ENCODE measurements around the gene PREP. TPM values are rescaled to one million over a fixed set of nuclear protein-coding genes. Genes with fewer than 3 reads are reported as not detected.

The PREP gene
- total RNA-seq, 1 donor from 2014 or later, result 55.9 TPM

- Mint-ChIP-seq H3K4me1 (ENCODE audit: low read depth) (no peaks in the 10 kb centered on the region), H3K27ac (no peak overlapping the region), H3K36me3 (ENCODE audit: low read depth) (peaks cover 31% of the 10 kb centered on the region), H3K27me3 (ENCODE audit: insufficient read depth) (no peaks in the 10 kb centered on the region), H3K9me3 (no peaks in the 10 kb centered on the region), H3K4me3 (no peak overlapping the region)
- intact Hi-C loops (cut with micrococcal nuclease), result no loop called here
- no peak for DNase-seq (ENCODE audit: low spot score)
Observed at GRCh38 chr6:105282631-105283585, 120.0 kb downstream of the PREP start.

GRCh38 chr6:105280033-105280432 is 122.8 kb downstream of the PREP start:
- Mint-ChIP-seq H3K4me3 (no peak overlapping the region), H3K36me3 (ENCODE audit: low read depth) (peaks cover 43% of the 10 kb centered on the region), H3K27ac (no peak overlapping the region), H3K4me1 (ENCODE audit: low read depth) (no peaks in the 10 kb centered on the region), H3K27me3 (ENCODE audit: insufficient read depth) (no peaks in the 10 kb centered on the region), H3K9me3 (no peaks in the 10 kb centered on the region)
- DNase-seq (ENCODE audit: low spot score), result no peak
- intact Hi-C loops (cut with micrococcal nuclease), result no loop called here

- Mint-ChIP-seq H3K4me3 (no peak overlapping the region), H3K4me1 (ENCODE audit: low read depth) (no peaks in the 10 kb centered on the region), H3K27ac (no peak overlapping the region), H3K36me3 (ENCODE audit: low read depth) (peaks cover 39% of the 10 kb centered on the region), H3K27me3 (ENCODE audit: insufficient read depth) (no peaks in the 10 kb centered on the region), H3K9me3 (no peaks in the 10 kb centered on the region)
- intact Hi-C loops (cut with micrococcal nuclease), result no loop called here
- no peak for DNase-seq (ENCODE audit: low spot score)
Observed at GRCh38 chr6:105279463-105279862, 123.4 kb downstream of the PREP start.

GRCh38 chr6:105278813-105279212 is 124.1 kb downstream of the PREP start:
- intact Hi-C loops (cut with micrococcal nuclease), result no loop called here
- Mint-ChIP-seq H3K27ac (no peak overlapping the region), H3K36me3 (ENCODE audit: low read depth) (peaks cover 38% of the 10 kb centered on the region), H3K9me3 (no peaks in the 10 kb centered on the region), H3K4me1 (ENCODE audit: low read depth) (no peaks in the 10 kb centered on the region), H3K4me3 (no peak overlapping the region), H3K27me3 (ENCODE audit: insufficient read depth) (no peaks in the 10 kb centered on the region)
- no peak for DNase-seq (ENCODE audit: low spot score)

- DNase-seq (ENCODE audit: low spot score), result no peak
- no peak overlapping the region for H3K27ac Mint-ChIP-seq
- no peaks in the 10 kb centered on the region for H3K27me3 Mint-ChIP-seq (ENCODE audit: insufficient read depth)
- no peak overlapping the region for H3K4me3 Mint-ChIP-seq
- intact Hi-C loops (cut with micrococcal nuclease), result no loop called here
- H3K36me3 Mint-ChIP-seq (ENCODE audit: low read depth), result peaks cover 36% of the 10 kb centered on the region
- no peaks in the 10 kb centered on the region for H3K9me3 Mint-ChIP-seq
- H3K4me1 Mint-ChIP-seq (ENCODE audit: low read depth), result no peaks in the 10 kb centered on the region
Observed at GRCh38 chr6:105278035-105278434, 124.8 kb downstream of the PREP start.

GRCh38 chr6:105276374-105276773 is 126.5 kb downstream of the PREP start:
- H3K27me3 Mint-ChIP-seq (ENCODE audit: insufficient read depth), result no peaks in the 10 kb centered on the region
- no peaks in the 10 kb centered on the region for H3K9me3 Mint-ChIP-seq
- peaks cover 27% of the 10 kb centered on the region for H3K36me3 Mint-ChIP-seq (ENCODE audit: low read depth)
- no peaks in the 10 kb centered on the region for H3K4me1 Mint-ChIP-seq (ENCODE audit: low read depth)
- no peak overlapping the region for H3K27ac Mint-ChIP-seq
- DNase-seq (ENCODE audit: low spot score), result no peak
- H3K4me3 Mint-ChIP-seq, result no peak overlapping the region
- intact Hi-C loops (cut with micrococcal nuclease), result no loop called here

- H3K27me3 Mint-ChIP-seq (ENCODE audit: insufficient read depth), result no peaks in the 10 kb centered on the region
- no peak for DNase-seq (ENCODE audit: low spot score)
- peaks cover 22% of the 10 kb centered on the region for H3K36me3 Mint-ChIP-seq (ENCODE audit: low read depth)
- no peak overlapping the region for H3K4me3 Mint-ChIP-seq
- H3K27ac Mint-ChIP-seq, result no peak overlapping the region
- intact Hi-C loops (cut with micrococcal nuclease), result no loop called here
- no peaks in the 10 kb centered on the region for H3K4me1 Mint-ChIP-seq (ENCODE audit: low read depth)
- H3K9me3 Mint-ChIP-seq, result no peaks in the 10 kb centered on the region
Observed at GRCh38 chr6:105275542-105275941, 127.3 kb downstream of the PREP start.

- no peak overlapping the region for H3K4me3 Mint-ChIP-seq
- intact Hi-C loops (cut with micrococcal nuclease), result no loop called here
- H3K36me3 Mint-ChIP-seq (ENCODE audit: low read depth), result peaks cover 21% of the 10 kb centered on the region
- no peak overlapping the region for H3K27ac Mint-ChIP-seq
- DNase-seq (ENCODE audit: low spot score), result no peak
- H3K4me1 Mint-ChIP-seq (ENCODE audit: low read depth), result no peaks in the 10 kb centered on the region
- no peaks in the 10 kb centered on the region for H3K27me3 Mint-ChIP-seq (ENCODE audit: insufficient read depth)
- H3K9me3 Mint-ChIP-seq, result no peaks in the 10 kb centered on the region
Observed at GRCh38 chr6:105274678-105275077, 128.2 kb downstream of the PREP start.

GRCh38 chr6:105273589-105273988 is 129.3 kb downstream of the PREP start:
- Mint-ChIP-seq H3K36me3 (ENCODE audit: low read depth) (peaks cover 21% of the 10 kb centered on the region), H3K27me3 (ENCODE audit: insufficient read depth) (no peaks in the 10 kb centered on the region), H3K4me3 (no peak overlapping the region), H3K27ac (no peak overlapping the region), H3K4me1 (ENCODE audit: low read depth) (no peaks in the 10 kb centered on the region), H3K9me3 (no peaks in the 10 kb centered on the region)
- intact Hi-C loops (cut with micrococcal nuclease), result no loop called here
- no peak for DNase-seq (ENCODE audit: low spot score)

- DNase-seq (ENCODE audit: low spot score), result no peak
- Mint-ChIP-seq H3K4me3 (no peak overlapping the region), H3K9me3 (no peaks in the 10 kb centered on the region), H3K4me1 (ENCODE audit: low read depth) (no peaks in the 10 kb centered on the region), H3K27me3 (ENCODE audit: insufficient read depth) (no peaks in the 10 kb centered on the region), H3K27ac (no peak overlapping the region), H3K36me3 (ENCODE audit: low read depth) (peaks cover 17% of the 10 kb centered on the region)
- intact Hi-C loops (cut with micrococcal nuclease), result no loop called here
Observed at GRCh38 chr6:105272786-105273185, 130.1 kb downstream of the PREP start.

- Mint-ChIP-seq H3K9me3 (no peaks in the 10 kb centered on the region), H3K4me1 (ENCODE audit: low read depth) (no peaks in the 10 kb centered on the region), H3K27ac (no peak overlapping the region), H3K27me3 (ENCODE audit: insufficient read depth) (peaks cover 6% of the 10 kb centered on the region), H3K4me3 (no peak overlapping the region), H3K36me3 (ENCODE audit: low read depth) (peaks cover 2% of the 10 kb centered on the region)
- intact Hi-C loops (cut with micrococcal nuclease), result no loop called here
- DNase-seq (ENCODE audit: low spot score), result no peak
Observed at GRCh38 chr6:105270511-105270910, 132.4 kb downstream of the PREP start.

- DNase-seq (ENCODE audit: low spot score), result no peak
- Mint-ChIP-seq H3K4me3 (no peak overlapping the region), H3K27me3 (ENCODE audit: insufficient read depth) (peaks cover 9% of the 10 kb centered on the region), H3K4me1 (ENCODE audit: low read depth) (no peaks in the 10 kb centered on the region), H3K27ac (no peak overlapping the region), H3K36me3 (ENCODE audit: low read depth) (no peaks in the 10 kb centered on the region), H3K9me3 (no peaks in the 10 kb centered on the region)
- intact Hi-C loops (cut with micrococcal nuclease), result no loop called here
Observed at GRCh38 chr6:105269390-105269789, 133.5 kb downstream of the PREP start.

- Mint-ChIP-seq H3K4me1 (ENCODE audit: low read depth) (no peaks in the 10 kb centered on the region), H3K27me3 (ENCODE audit: insufficient read depth) (peaks cover 16% of the 10 kb centered on the region), H3K27ac (no peak overlapping the region), H3K9me3 (no peaks in the 10 kb centered on the region), H3K4me3 (no peak overlapping the region), H3K36me3 (ENCODE audit: low read depth) (no peaks in the 10 kb centered on the region)
- intact Hi-C loops (cut with micrococcal nuclease), result no loop called here
- no peak for DNase-seq (ENCODE audit: low spot score)
Observed at GRCh38 chr6:105263685-105264610, 138.9 kb downstream of the PREP start.

Measured in activated T-helper 1 cell treated with anti-CD3 and anti-CD28 coated beads, Interleukin-12 subunit alpha, Interleukin-12 subunit beta, Interleukin-2, Interleukin-4 antibody, amounts not matched to agents 30 ng/mL and 10 ng/mL and 1 ng/mL, durations not matched to agents 14 hours and 24 hours and 36 hours (primary cell).